ENCODE results near the gene SH3BGR.

- TF ChIP-seq CTCF (optimal IDR thresholded peaks at IDR 0.05 in 1 of 3, IDR thresholded peaks at IDR 0.05 in 1 of 3, conservative IDR thresholded peaks at IDR 0.05 in 1 of 3; ENCODE audit: extremely low read depth in 1 of 3, insufficient read depth in 2 of 3, low read length in 3 of 3), result no peak
- TF ChIP-seq EZH2 (IDR thresholded peaks at IDR 0.05; ENCODE audit: low read length), result no peak
Measured at GRCh38 chr21:39531064-39531463, 79.3 kb downstream of the SH3BGR start.
